DND-41 (cell line): ENCODE data around the gene HDGF.

Experiments
- ATAC-seq: fragments of 200-7000 bp; cut with Tn5 transposase; 3 replicates; pipeline ENCODE4 v1.9.1; 2021; ENCODE audit warnings: low read depth; ENCODE audit not compliant: insufficient read depth
- DNase-seq: peaks from one replicate; pipeline ENCODE4 v3.0.0-alpha.2; 2020
- H2AFZ ChIP-seq: 2 replicates; pipeline ENCODE4 v1.6.0; 2012; ENCODE audit warnings: low read depth, low read length
- H3K27ac ChIP-seq: 2 replicates; pipeline ENCODE4 v1.5.1; 2012; ENCODE audit warnings: low read length, inconsistent platforms
- H3K27me3 ChIP-seq: fragments of 200-600 bp; sonication (generic); 2 replicates; pipeline ENCODE4 v1.6.0; 2012; ENCODE audit warnings: low read length, mild to moderate bottlenecking, inconsistent platforms; ENCODE audit not compliant: insufficient read depth, poor library complexity
- H3K36me3 ChIP-seq: 2 replicates; pipeline ENCODE4 v1.5.1; 2012; ENCODE audit warnings: low read length, inconsistent platforms; ENCODE audit not compliant: insufficient read depth
- H3K4me1 ChIP-seq: 2 replicates; pipeline ENCODE4 v1.5.1; 2012; ENCODE audit warnings: mild to moderate bottlenecking, low read length; ENCODE audit not compliant: insufficient read depth
- H3K4me2 ChIP-seq: 2 replicates; pipeline ENCODE4 v1.6.0; 2012; ENCODE audit warnings: mild to moderate bottlenecking, moderate library complexity, low read length, inconsistent platforms; ENCODE audit not compliant: insufficient read depth
- H3K4me3 ChIP-seq, 2 experiments: fragments of 200-600 bp in 1 of 2; shearing (Covaris generic) in 1 of 2; 2 replicates each; pipeline ENCODE4 v1.5.1; 2012 to 2016; ENCODE audit warnings: inconsistent platforms in 2 of 2, low read length in 2 of 2, mild to moderate bottlenecking in 2 of 2, low read depth in 1 of 2, moderate library complexity in 1 of 2
- H3K79me2 ChIP-seq: 2 replicates; pipeline ENCODE4 v1.6.0; 2012; ENCODE audit warnings: low read length, inconsistent platforms; ENCODE audit not compliant: insufficient read depth
- H3K9ac ChIP-seq: 2 replicates; pipeline ENCODE4 v1.6.0; 2012; ENCODE audit warnings: low read depth, mild to moderate bottlenecking, inconsistent platforms, low read length, moderate library complexity
- H3K9me3 ChIP-seq: 2 replicates; pipeline ENCODE4 v1.5.1; 2012; ENCODE audit warnings: low read length, moderate library complexity, mild to moderate bottlenecking, inconsistent platforms; ENCODE audit not compliant: insufficient read depth, severe bottlenecking
- H4K20me1 ChIP-seq: 2 replicates; pipeline ENCODE4 v1.6.0; 2012; ENCODE audit warnings: low read length; ENCODE audit not compliant: insufficient read depth
- CTCF ChIP-seq: IDR thresholded peaks from 2 replicates; pipeline ENCODE4 v1.5.1; 2012; ENCODE audit warnings: borderline replicate concordance, low read length, moderate library complexity, mild to moderate bottlenecking; ENCODE audit not compliant: poor library complexity, severe bottlenecking; ENCODE audit errors: extremely low read depth
- EZH2 ChIP-seq: IDR thresholded peaks from 3 replicates; pipeline ENCODE4 v1.6.1; 2012; ENCODE audit warnings: borderline replicate concordance, low read depth, mild to moderate bottlenecking, moderate library complexity, low read length, inconsistent platforms; ENCODE audit not compliant: severe bottlenecking

The HDGF gene

DNA sequence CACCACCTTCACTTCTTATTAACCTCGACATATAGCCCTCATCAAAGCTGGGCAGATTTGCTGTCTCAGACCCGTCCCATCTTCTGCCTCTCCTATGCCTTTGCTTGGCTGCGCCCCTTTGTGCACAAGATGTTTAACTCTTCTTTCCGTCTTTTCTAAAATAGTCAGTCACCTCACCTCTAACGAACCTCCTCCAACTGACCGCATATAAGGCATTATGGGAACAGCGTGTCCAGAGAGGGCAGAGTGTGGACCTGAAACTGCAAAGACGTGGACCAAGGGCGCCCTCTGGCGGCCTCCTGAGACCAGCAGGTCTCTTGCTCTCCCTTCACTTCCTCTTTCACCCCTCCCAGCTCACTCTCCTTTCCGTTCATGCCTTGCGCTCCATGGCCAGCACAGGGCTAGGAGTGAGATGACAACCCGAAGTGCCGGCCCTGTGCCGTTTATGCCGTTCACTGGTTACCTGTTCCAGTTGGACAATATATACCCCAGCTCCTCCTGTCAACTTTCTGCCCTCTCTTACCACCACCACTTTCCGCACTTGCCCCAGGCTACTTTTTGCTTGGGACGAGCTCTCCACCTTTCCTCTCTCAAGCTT lies 25.7 kb downstream of the HDGF start:
- Histone ChIP-seq H3K27me3 (no peaks in the 10 kb centered on the region), H2AFZ (no peak overlapping the region), H3K4me3 (peak overlapping the region; percentile 15 to 77; a peak in 3 of 4 replicates), H3K4me1 (peaks cover 56% of the 10 kb centered on the region), H3K79me2 (peaks cover 66% of the 10 kb centered on the region), H3K36me3 (peaks cover 55% of the 10 kb centered on the region), H3K27ac (peak overlapping the region; percentile 65), H3K4me2 (peak overlapping the region; percentile 92), H4K20me1 (peaks cover 55% of the 10 kb centered on the region), H3K9ac (peak overlapping the region; percentile 78), H3K9me3 (no peaks in the 10 kb centered on the region)
- peak; percentile 80 for DNase-seq
- TF ChIP-seq EZH2: no peak
- TF ChIP-seq CTCF: peak; percentile 98
- ATAC-seq: peak; percentile 64

DNA sequence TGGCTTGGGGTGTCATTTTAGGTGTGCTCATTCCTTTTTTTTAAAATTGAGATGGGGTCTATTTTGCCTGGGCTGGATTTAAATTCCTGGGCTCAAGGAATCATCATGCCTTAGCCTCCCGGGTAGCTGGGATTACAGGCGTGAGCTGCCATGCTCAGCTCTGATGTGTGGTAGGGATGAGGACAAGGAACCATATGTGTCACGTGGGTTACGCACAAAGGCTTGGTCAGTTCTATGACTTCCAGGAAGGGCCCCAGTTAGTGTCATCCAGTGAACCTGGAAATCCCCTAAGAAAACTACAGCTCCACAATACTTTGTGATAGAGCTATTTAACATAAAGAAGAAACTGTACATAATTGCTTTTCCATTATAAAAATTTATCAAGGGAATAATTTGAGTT lies 29.9 kb downstream of the HDGF start:
- H3K4me2 ChIP-seq: no peak overlapping the region
- no peak overlapping the region for H3K27ac ChIP-seq
- TF ChIP-seq EZH2 (no peak), CTCF (no peak)
- no peaks in the 10 kb centered on the region for H3K9me3 ChIP-seq
- H2AFZ ChIP-seq: no peak overlapping the region
- H3K4me3 ChIP-seq: no peak overlapping the region
- DNase-seq (no peak), ATAC-seq (no peak)
- H3K27me3 ChIP-seq: no peaks in the 10 kb centered on the region
- H3K79me2 ChIP-seq: peaks cover 40% of the 10 kb centered on the region
- H4K20me1 ChIP-seq: peaks cover 48% of the 10 kb centered on the region
- peaks cover 57% of the 10 kb centered on the region for H3K36me3 ChIP-seq
- peaks cover 30% of the 10 kb centered on the region for H3K4me1 ChIP-seq
- H3K9ac ChIP-seq: no peak overlapping the region

DNA sequence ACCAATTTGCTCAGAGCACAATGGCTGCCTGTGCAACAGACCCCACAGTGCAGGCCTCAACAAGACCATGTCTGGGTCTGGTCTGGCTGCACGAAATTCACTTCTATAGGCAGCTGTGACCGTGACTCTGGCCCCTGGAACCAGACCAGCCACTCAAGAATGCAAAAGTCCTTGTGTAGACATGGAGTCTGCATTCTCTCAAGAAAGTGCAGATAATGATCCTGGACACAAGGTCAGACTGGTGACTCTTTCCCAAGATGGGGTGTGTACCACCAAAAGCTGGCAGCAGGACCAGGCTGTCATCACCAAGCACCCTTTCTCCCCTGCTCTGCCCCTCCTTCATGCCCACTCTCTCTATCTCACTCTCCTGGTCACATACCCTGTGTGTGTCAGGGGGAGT lies 30.3 kb downstream of the HDGF start:
- no peaks in the 10 kb centered on the region for H3K27me3 ChIP-seq
- no peak overlapping the region for H2AFZ ChIP-seq
- peaks cover 53% of the 10 kb centered on the region for H3K36me3 ChIP-seq
- H3K9ac ChIP-seq: no peak overlapping the region
- H4K20me1 ChIP-seq: peaks cover 44% of the 10 kb centered on the region
- no peak for ATAC-seq
- TF ChIP-seq EZH2 (no peak), CTCF (no peak)
- H3K27ac ChIP-seq: no peak overlapping the region
- peaks cover 36% of the 10 kb centered on the region for H3K79me2 ChIP-seq
- peaks cover 26% of the 10 kb centered on the region for H3K4me1 ChIP-seq
- no peak overlapping the region for H3K4me2 ChIP-seq
- no peak for DNase-seq
- H3K4me3 ChIP-seq: no peak overlapping the region
- no peaks in the 10 kb centered on the region for H3K9me3 ChIP-seq

GRCh38 chr1:156717351-156717750 lies 34.1 kb downstream of the HDGF start:
- peaks cover 9% of the 10 kb centered on the region; the same call in 1 of the 2 replicates for H4K20me1 ChIP-seq
- no peaks in the 10 kb centered on the region for H3K27me3 ChIP-seq
- ATAC-seq: no peak
- H3K79me2 ChIP-seq: peaks cover 3% of the 10 kb centered on the region; the same call in 1 of the 2 replicates
- no peaks in the 10 kb centered on the region for H3K4me1 ChIP-seq
- DNase-seq: no peak
- H3K27ac ChIP-seq: no peak overlapping the region
- H3K9ac ChIP-seq: no peak overlapping the region
- H3K36me3 ChIP-seq: peaks cover 19% of the 10 kb centered on the region
- no peak overlapping the region for H3K4me2 ChIP-seq
- H3K4me3 ChIP-seq: no peak overlapping the region
- H2AFZ ChIP-seq: no peak overlapping the region
- no peaks in the 10 kb centered on the region for H3K9me3 ChIP-seq
- TF ChIP-seq EZH2 (no peak), CTCF (no peak)
